Neural progenitor cell (in vitro differentiated cells): ENCODE data around the gene CFAP74. TPM values are rescaled to one million over a fixed set of nuclear protein-coding genes. Genes with fewer than 3 reads are reported as not detected.

Experiments used
- DNase-seq: peaks from one replicate; pipeline ENCODE4 v3.0.0-alpha.2; 2016; ENCODE audit warnings: low spot score
- H2AFZ ChIP-seq: fragments of 200-600 bp; sonication (generic); replicated peaks from 2 replicates; pipeline ENCODE4 v1.6.1; 2016; ENCODE audit warnings: antibody characterized with exemption
- H3F3A ChIP-seq: fragments of 200-600 bp; sonication (generic); 2 replicates; pipeline ENCODE4 v1.6.1; 2016; ENCODE audit warnings: antibody characterized with exemption, low read depth
- H3K27ac ChIP-seq: fragments of 200-600 bp; sonication (generic); 2 replicates; pipeline ENCODE4 v1.5.1; 2016; ENCODE audit warnings: mild to moderate bottlenecking
- H3K27me3 ChIP-seq: fragments of 200-600 bp; sonication (generic); 2 replicates; pipeline ENCODE4 v1.6.1; 2016; ENCODE audit warnings: mild to moderate bottlenecking, moderate library complexity
- H3K36me3 ChIP-seq: fragments of 200-600 bp; sonication (generic); 2 replicates; pipeline ENCODE4 v1.5.1; 2016
- H3K4me1 ChIP-seq: fragments of 200-600 bp; sonication (generic); 2 replicates; pipeline ENCODE4 v1.6.1; 2016; ENCODE audit warnings: mixed run types
- H3K4me2 ChIP-seq: fragments of 200-600 bp; sonication (generic); 2 replicates; pipeline ENCODE4 v1.6.1; 2016
- H3K4me3 ChIP-seq: fragments of 200-600 bp; sonication (generic); 2 replicates; pipeline ENCODE4 v1.5.1; 2016
- H3K79me2 ChIP-seq: fragments of 200-600 bp; sonication (generic); 2 replicates; pipeline ENCODE4 v1.6.1; 2016; ENCODE audit warnings: low read depth
- H3K9ac ChIP-seq: fragments of 200-600 bp; sonication (generic); 2 replicates; pipeline ENCODE4 v1.6.1; 2016
- H3K9me3 ChIP-seq: fragments of 200-600 bp; sonication (generic); 2 replicates; pipeline ENCODE4 v1.5.1; 2016; ENCODE audit warnings: low read depth
- H4K20me1 ChIP-seq: fragments of 200-600 bp; sonication (generic); 2 replicates; pipeline ENCODE4 v1.6.1; 2016; ENCODE audit warnings: low read depth
- H3K27ac Mint-ChIP-seq: 3 replicates; pipeline ENCODE4 v1.8.0; 2021; ENCODE audit warnings: mixed read lengths
- H3K27me3 Mint-ChIP-seq: 2 replicates; pipeline ENCODE4 v1.8.0; 2022; ENCODE audit warnings: low read depth, mild to moderate bottlenecking, inconsistent platforms, moderate library complexity, mixed read lengths; ENCODE audit not compliant: insufficient read depth
- H3K36me3 Mint-ChIP-seq: 3 replicates; pipeline ENCODE4 v1.8.0; 2021; ENCODE audit warnings: mixed read lengths
- H3K4me1 Mint-ChIP-seq: 3 replicates; pipeline ENCODE4 v1.8.0; 2021; ENCODE audit warnings: mixed read lengths
- H3K4me3 Mint-ChIP-seq: 3 replicates; pipeline ENCODE4 v1.8.0; 2021; ENCODE audit warnings: mild to moderate bottlenecking, moderate library complexity, mixed read lengths
- H3K9me3 Mint-ChIP-seq: 3 replicates; pipeline ENCODE4 v1.8.0; 2020; ENCODE audit warnings: mixed read lengths
- CTCF ChIP-seq: fragments of 200-600 bp; sonication (generic); IDR thresholded peaks from 2 replicates; pipeline ENCODE4 v1.5.1; 2017; ENCODE audit warnings: antibody characterized with exemption, mild to moderate bottlenecking
- EZH2 ChIP-seq: fragments of 200-600 bp; sonication (generic); IDR thresholded peaks from 2 replicates; pipeline ENCODE4 v1.6.1; 2017; ENCODE audit warnings: antibody characterized with exemption, mild to moderate bottlenecking, moderate library complexity
- EZH2phosphoT487 ChIP-seq: fragments of 200-600 bp; sonication (generic); IDR thresholded peaks from 2 replicates; pipeline ENCODE4 v1.6.1; 2017; ENCODE audit warnings: antibody characterized with exemption
- total RNA-seq: library from RNA; depleted of rRNA; stranded (reverse); fragments of >200 nt; gene quantifications from 2 replicates; pipeline ENCODE4 v1.2.3, GENCODE V29; 2015; ENCODE audit warnings: low replicate concordance

Gene CFAP74
- total RNA-seq, 1 donor from 2014 or later = not detected

DNA sequence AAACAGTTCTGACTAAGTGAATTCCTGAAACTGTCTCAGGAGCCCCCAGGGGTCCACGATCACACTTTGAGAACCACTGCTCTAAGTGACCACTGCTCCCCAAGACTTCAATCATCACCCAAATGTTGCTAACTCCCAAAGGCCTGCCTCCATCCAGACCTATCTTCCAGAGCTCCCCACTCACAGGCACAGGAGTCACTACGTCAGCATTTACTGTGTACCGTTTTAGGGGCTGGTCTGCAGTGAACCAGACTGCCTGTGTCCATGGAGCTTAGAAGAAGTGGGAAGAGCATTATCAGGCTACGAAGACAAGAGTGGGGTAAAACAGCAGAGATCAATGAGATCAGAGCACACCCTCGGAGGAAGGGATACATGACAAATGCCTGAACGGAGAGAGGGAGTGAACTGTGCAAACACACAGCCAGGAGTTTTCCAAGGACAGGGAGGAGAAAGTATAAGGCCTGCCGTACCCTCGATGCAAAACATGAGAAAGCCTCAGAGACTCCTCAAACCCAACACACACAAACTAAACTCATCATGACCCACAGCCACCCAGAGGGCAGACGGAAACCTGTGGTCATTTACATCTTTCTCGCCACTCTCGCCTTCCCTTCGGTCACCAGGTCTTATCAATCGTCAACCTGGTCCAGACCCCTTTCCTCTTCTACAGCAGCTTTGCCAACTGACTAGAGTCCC, 122.8 kb downstream of the CFAP74 start:
- Histone ChIP-seq H3K4me3 (no peak overlapping the region), H3K27me3 (no peaks in the 10 kb centered on the region), H3K9ac (no peak overlapping the region), H2AFZ (no peak overlapping the region), H3K4me2 (no peak overlapping the region), H3K4me1 (peaks cover 9% of the 10 kb centered on the region), H3K79me2 (peaks cover 100% of the 10 kb centered on the region), H4K20me1 (peaks cover 99% of the 10 kb centered on the region), H3F3A (peaks cover 21% of the 10 kb centered on the region), H3K27ac (no peak overlapping the region), H3K36me3 (no peaks in the 10 kb centered on the region), H3K9me3 (no peaks in the 10 kb centered on the region)
- TF ChIP-seq EZH2 (no peak), EZH2phosphoT487 (no peak), CTCF (no peak)
- Mint-ChIP-seq H3K9me3 (peaks cover 43% of the 10 kb centered on the region), H3K4me1 (peaks cover 6% of the 10 kb centered on the region), H3K27me3 (no peaks in the 10 kb centered on the region), H3K4me3 (no peak overlapping the region), H3K27ac (no peak overlapping the region), H3K36me3 (peaks cover 59% of the 10 kb centered on the region)
- no peak for DNase-seq

GRCh38 chr1:1879942-1880341, 123.6 kb downstream of the CFAP74 start:
- Histone ChIP-seq H3K4me2 (no peak overlapping the region), H3K9ac (no peak overlapping the region), H3K27me3 (no peaks in the 10 kb centered on the region), H3K36me3 (no peaks in the 10 kb centered on the region), H3K27ac (no peak overlapping the region), H4K20me1 (peaks cover 94% of the 10 kb centered on the region), H2AFZ (no peak overlapping the region), H3K4me1 (peaks cover 9% of the 10 kb centered on the region), H3K79me2 (peaks cover 100% of the 10 kb centered on the region), H3F3A (peaks cover 17% of the 10 kb centered on the region), H3K9me3 (no peaks in the 10 kb centered on the region), H3K4me3 (no peak overlapping the region)
- no peak for DNase-seq
- Mint-ChIP-seq H3K36me3 (peaks cover 68% of the 10 kb centered on the region), H3K9me3 (peaks cover 50% of the 10 kb centered on the region), H3K27me3 (no peaks in the 10 kb centered on the region), H3K4me3 (no peak overlapping the region), H3K27ac (no peak overlapping the region), H3K4me1 (peaks cover 6% of the 10 kb centered on the region)
- TF ChIP-seq EZH2 (no peak), CTCF (no peak), EZH2phosphoT487 (no peak)

DNA sequence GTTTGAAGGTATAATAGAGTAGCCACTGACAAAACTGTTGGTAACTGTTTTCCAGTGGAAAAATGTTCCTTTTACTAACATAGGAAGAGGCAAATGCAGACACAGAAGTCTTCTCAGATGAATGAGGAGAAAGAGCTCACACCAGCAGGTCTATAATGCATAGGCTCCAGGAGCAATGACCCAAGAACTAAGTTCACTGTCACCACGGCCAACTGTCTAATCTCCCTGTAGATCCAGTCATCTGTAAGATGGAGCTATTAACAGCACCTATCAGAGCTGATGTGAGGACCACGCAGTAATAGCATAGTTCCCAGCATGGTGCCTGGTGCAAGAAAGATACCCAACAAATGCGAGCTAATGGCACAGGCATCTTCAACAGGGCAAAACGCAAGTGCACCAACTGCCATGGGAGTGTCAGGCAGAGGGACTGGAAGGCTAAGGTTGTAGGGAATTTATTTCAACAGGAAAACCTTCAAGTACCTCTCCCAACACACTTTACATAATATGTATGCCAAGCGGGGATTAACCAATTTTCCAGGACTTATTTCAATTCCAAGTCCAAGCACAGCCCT, 125.6 kb downstream of the CFAP74 start:
- Histone ChIP-seq H3K27ac (no peak overlapping the region), H2AFZ (no peak overlapping the region), H3K4me2 (no peak overlapping the region), H3K9ac (no peak overlapping the region), H3K36me3 (no peaks in the 10 kb centered on the region), H3K9me3 (no peaks in the 10 kb centered on the region), H3K4me3 (no peak overlapping the region), H3K4me1 (no peaks in the 10 kb centered on the region), H3K79me2 (peaks cover 100% of the 10 kb centered on the region), H3F3A (peaks cover 6% of the 10 kb centered on the region), H4K20me1 (peaks cover 94% of the 10 kb centered on the region), H3K27me3 (no peaks in the 10 kb centered on the region)
- H3K27me3 Mint-ChIP-seq = peaks cover 2% of the 10 kb centered on the region
- H3K36me3 Mint-ChIP-seq = peaks cover 72% of the 10 kb centered on the region
- H3K4me1 Mint-ChIP-seq = no peaks in the 10 kb centered on the region
- no peak overlapping the region for H3K4me3 Mint-ChIP-seq
- H3K9me3 Mint-ChIP-seq = peaks cover 58% of the 10 kb centered on the region
- TF ChIP-seq CTCF (no peak), EZH2phosphoT487 (no peak), EZH2 (no peak)
- no peak for DNase-seq
- no peak overlapping the region for H3K27ac Mint-ChIP-seq
